Left lung (tissue), 10 donors: Measurements from ENCODE around the gene FBXW7. TPM values are rescaled to one million over a fixed set of nuclear protein-coding genes. Genes with fewer than 3 reads are reported as not detected.

Experiments used
- ATAC-seq: fragments of 200-7000 bp; cut with Tn5 transposase; one replicate; pipeline ENCODE4 v1.9.1; 2020; ENCODE audit warnings: moderate library complexity
- DNase-seq, 4 donors: peaks; one replicate each; pipeline ENCODE4 v3.0.0-alpha.2; 2013 to 2020
- H3K27ac ChIP-seq, 2 donors: fragments of 200-600 bp; sonication (generic) in 1 of 2; one replicate each; pipeline versions ENCODE4 v1.5.0 to v1.8.0; 2020 to 2021
- H3K27me3 ChIP-seq, 2 donors: fragments of 200-600 bp; sonication (generic) in 1 of 2; one replicate each; pipeline versions ENCODE4 v1.5.0 to v1.8.0; 2020 to 2021
- H3K36me3 ChIP-seq, 2 donors: fragments of 200-600 bp; sonication (generic) in 1 of 2; one replicate each; pipeline versions ENCODE4 v1.5.0 to v1.8.0; 2020 to 2021
- H3K4me1 ChIP-seq, 2 donors: fragments of 200-600 bp; one replicate each; pipeline ENCODE4 v1.8.0; 2021
- H3K4me3 ChIP-seq, 2 donors: fragments of 200-600 bp; sonication (generic) in 1 of 2; one replicate each; pipeline versions ENCODE4 v1.5.0 to v1.8.0; 2020 to 2021; ENCODE audit warnings: mild to moderate bottlenecking in 1 of 2
- H3K9me3 ChIP-seq, 2 donors: fragments of 200-600 bp; sonication (generic) in 1 of 2; one replicate each; pipeline versions ENCODE4 v1.5.0 to v1.8.0; 2020 to 2021
- CTCF ChIP-seq, 2 donors: fragments of 200-600 bp; sonication (generic) in 1 of 2; IDR thresholded peaks; one replicate each; pipeline versions ENCODE4 v1.5.0 to v1.8.0; 2021; ENCODE audit warnings: antibody characterized with exemption in 2 of 2
- intact Hi-C, 2 donors: fragments of 100-400 bp; cut with DNase I; formaldehyde crosslinking; loops; one replicate each; pipeline versions ENCODE4 v1.11.2 to v1.14.2; 2022
- polyA plus RNA-seq, 6 donors: library from polyadenylated mRNA; unstranded; fragments of 120-200 nt; gene quantifications; one replicate each; pipeline ENCODE4 v1.2.1, GENCODE V29; 2013; ENCODE audit not compliant: insufficient read length in 6 of 6
- total RNA-seq, 2 donors: library from RNA; stranded (reverse); fragmentation: NEBNext Ultra II Directional; extraction: Animal tissue kit (Norgen Biotek cat#: 25700); gene quantifications; one replicate each; pipeline ENCODE4 v1.2.1, GENCODE V29; 2021
- donor health status: DM: no; HTN: yes; CAD: no.
- donor health status: DM: no; HTN: no; CAD: no.

Gene FBXW7
- total and polyA plus RNA-seq, 8 donors = 29.0 to 39.7 (median 34.7) TPM

GRCh38 chr4:152392079-152392478, 143.8 kb downstream of the FBXW7 start:
- no peak for ATAC-seq
- Histone ChIP-seq H3K27ac (no peak overlapping the region), H3K4me3 (no peak overlapping the region), H3K4me1 (peaks cover 0 to 5% of the 10 kb centered on the region in 2 donors), H3K27me3 (no peaks in the 10 kb centered on the region), H3K36me3 (no peaks in the 10 kb centered on the region), H3K9me3 (no peaks in the 10 kb centered on the region)
- intact Hi-C loops = no loop called here
- no peak for DNase-seq
- TF ChIP-seq CTCF (IDR thresholded peaks at IDR 0.05) = no peak

GRCh38 chr4:152390216-152390615, 145.7 kb downstream of the FBXW7 start:
- Histone ChIP-seq H3K36me3 (no peaks in the 10 kb centered on the region), H3K27ac (no peak overlapping the region), H3K4me1 (peaks cover 0 to 5% of the 10 kb centered on the region in 2 donors), H3K27me3 (no peaks in the 10 kb centered on the region), H3K9me3 (no peaks in the 10 kb centered on the region), H3K4me3 (no peak overlapping the region)
- no peak for ATAC-seq
- no peak for TF ChIP-seq CTCF (IDR thresholded peaks at IDR 0.05)
- DNase-seq = no peak
- intact Hi-C loops = no loop called here

DNA sequence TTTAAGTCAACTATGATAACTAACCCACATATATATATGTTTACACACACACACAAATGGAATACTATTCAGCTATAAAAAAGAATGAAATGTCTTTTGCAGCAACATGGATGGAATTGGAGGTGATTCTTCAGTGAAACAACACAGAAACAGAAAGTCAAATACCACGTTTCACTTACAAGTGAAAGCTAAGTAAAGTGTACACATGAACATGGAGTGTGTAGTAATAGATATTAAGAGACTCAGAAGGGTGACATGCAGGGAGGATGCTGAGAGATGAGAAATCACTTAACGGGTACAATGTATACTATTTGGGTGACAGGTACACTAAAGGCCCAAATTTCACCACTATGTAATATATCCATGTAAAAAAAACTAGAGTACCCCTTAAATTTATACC, 146.5 kb downstream of the FBXW7 start:
- Histone ChIP-seq H3K4me3 (no peak overlapping the region), H3K27me3 (no peaks in the 10 kb centered on the region), H3K36me3 (no peaks in the 10 kb centered on the region), H3K27ac (no peak overlapping the region), H3K4me1 (no peaks in the 10 kb centered on the region), H3K9me3 (no peaks in the 10 kb centered on the region)
- DNase-seq (no peak), ATAC-seq (no peak)
- TF ChIP-seq CTCF (IDR thresholded peaks at IDR 0.05) = no peak
- intact Hi-C loops = no loop called here

- DNase-seq = no peak
- peak; percentile 66 for ATAC-seq
- intact Hi-C loops = no loop called here
- no peaks in the 10 kb centered on the region for H3K36me3 ChIP-seq
- H3K27ac ChIP-seq = no peak overlapping the region
- H3K27me3 ChIP-seq = no peaks in the 10 kb centered on the region
- no peaks in the 10 kb centered on the region for H3K9me3 ChIP-seq
- peaks cover 0 to 12% of the 10 kb centered on the region in 2 donors for H3K4me1 ChIP-seq
- peak; percentile 41 to 50 for TF ChIP-seq CTCF (IDR thresholded peaks at IDR 0.05)
- no peak overlapping the region for H3K4me3 ChIP-seq
Measured at GRCh38 chr4:152385551-152385950, 150.3 kb downstream of the FBXW7 start.

GRCh38 chr4:152382057-152382785, 153.7 kb downstream of the FBXW7 start:
- TF ChIP-seq CTCF (IDR thresholded peaks at IDR 0.05) = no peak
- Histone ChIP-seq H3K4me1 (peaks cover 0 to 17% of the 10 kb centered on the region in 2 donors), H3K36me3 (no peaks in the 10 kb centered on the region), H3K4me3 (peak overlapping the region in 1 of 2 donors; percentile 1), H3K27me3 (no peaks in the 10 kb centered on the region), H3K9me3 (no peaks in the 10 kb centered on the region), H3K27ac (peak overlapping the region in 1 of 2 donors; percentile 60)
- intact Hi-C loops = no loop called here
- ATAC-seq (peak; percentile 84), DNase-seq (peak in 2 of 4 donors; percentile 30 to 59)
